ENCODE measurements around the gene BTBD2. TPM values are rescaled to one million over a fixed set of nuclear protein-coding genes. Genes with fewer than 3 reads are reported as not detected.

BTBD2 gene
- total and polyA plus RNA-seq, 2 of the 13 experiments (the other 11 are each of a cell fraction or from before 2014, with no cell fraction given), result 28.1 to 45.3 TPM

DNA sequence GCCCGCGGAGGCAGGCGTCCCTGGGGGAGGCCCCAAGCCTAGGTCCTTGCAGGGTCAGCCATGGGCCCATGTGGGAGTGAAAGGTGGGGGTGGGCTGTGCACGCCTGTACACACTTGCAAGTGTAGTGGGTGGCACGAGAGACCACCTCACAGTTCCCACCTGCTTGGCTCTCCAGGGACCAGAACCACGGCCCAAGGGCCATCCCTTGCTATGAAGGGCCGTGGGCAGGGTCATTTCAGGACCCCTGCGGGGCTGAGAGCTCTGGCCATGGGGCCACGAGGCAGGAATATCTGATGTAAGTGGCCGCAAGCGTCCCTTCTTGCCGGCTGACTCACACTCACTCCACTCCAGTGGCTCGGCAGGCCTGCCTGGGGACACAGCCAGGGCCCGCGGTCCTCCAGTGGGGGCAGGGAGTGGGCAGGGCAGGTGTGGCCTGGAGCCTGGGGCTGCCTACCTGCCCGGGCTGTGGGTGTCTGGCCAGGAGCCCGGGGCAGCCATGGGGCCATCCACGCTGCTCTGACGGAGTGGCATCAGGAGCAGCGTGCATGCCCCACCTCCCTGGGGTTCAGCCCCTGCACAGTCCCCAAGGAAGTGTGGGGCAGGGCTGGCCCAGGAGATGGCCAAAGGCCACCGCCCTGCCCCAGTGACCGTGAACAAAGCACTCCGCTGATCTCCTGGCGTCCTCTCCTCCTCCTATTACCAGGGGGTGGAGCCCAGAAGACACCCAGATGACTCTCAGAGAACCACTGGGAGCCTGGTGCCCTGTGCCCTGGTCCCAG lies 44.1 kb upstream of the BTBD2 start (continued):
- TF ChIP-seq ZFYVE20 (CRISPR knock-in tag; IDR thresholded peaks at IDR 0.05; ENCODE audit: borderline replicate concordance, low read depth) (no peak), SNAPC2 (CRISPR knock-in tag; IDR thresholded peaks at IDR 0.05) (0 out of 2 replicates have a peak, but pooled peaks have one; percentile 49), ZNF562 (CRISPR knock-in tag; IDR thresholded peaks at IDR 0.05; ENCODE audit: borderline replicate concordance) (no peak), BRCA1 (CRISPR knock-in tag; IDR thresholded peaks at IDR 0.05) (no peak; the same call in 1 of the 2 replicates), STAG1 (CRISPR knock-in tag; IDR thresholded peaks at IDR 0.05) (no peak), PHF20 (CRISPR knock-in tag; IDR thresholded peaks at IDR 0.05) (no peak), NFYC (CRISPR knock-in tag; IDR thresholded peaks at IDR 0.05) (no peak), ZNF12 (CRISPR knock-in tag; IDR thresholded peaks at IDR 0.05) (0 out of 2 replicates have a peak, but pooled peaks have one; percentile 24), ZFP36L1 (CRISPR knock-in tag; IDR thresholded peaks at IDR 0.05) (no peak; the same call in 1 of the 2 replicates), ZNF431 (CRISPR knock-in tag; IDR thresholded peaks at IDR 0.05; ENCODE audit: borderline replicate concordance, low read depth) (peak; percentile 51; the same call in 1 of the 2 replicates), SAFB2 (CRISPR knock-in tag; IDR thresholded peaks at IDR 0.05; ENCODE audit: borderline replicate concordance, low read depth) (no peak), ZNF790 (CRISPR knock-in tag; IDR thresholded peaks at IDR 0.05; ENCODE audit: borderline replicate concordance) (no peak), FOXA3 (CRISPR knock-in tag; IDR thresholded peaks at IDR 0.05) (0 out of 2 replicates have a peak, but pooled peaks have one; percentile 11), WIZ (CRISPR knock-in tag; IDR thresholded peaks at IDR 0.05) (no peak), NR1H2 (CRISPR knock-in tag; IDR thresholded peaks at IDR 0.05; ENCODE audit: borderline replicate concordance, low read depth) (no peak), PLRG1 (conservative IDR thresholded peaks at IDR 0.05) (no peak), FOXK1 (CRISPR knock-in tag; IDR thresholded peaks at IDR 0.05; ENCODE audit: borderline replicate concordance, low read depth) (no peak; the same call in 1 of the 2 replicates), ZNF747 (CRISPR knock-in tag; IDR thresholded peaks at IDR 0.05; ENCODE audit: borderline replicate concordance) (no peak), ZNF441 (CRISPR knock-in tag; IDR thresholded peaks at IDR 0.05; ENCODE audit: borderline replicate concordance) (no peak; the same call in 1 of the 2 replicates), TAF1 (CRISPR knock-in tag; IDR thresholded peaks at IDR 0.05) (peak; percentile 75)
- TF ChIP-seq, protein P1, sequence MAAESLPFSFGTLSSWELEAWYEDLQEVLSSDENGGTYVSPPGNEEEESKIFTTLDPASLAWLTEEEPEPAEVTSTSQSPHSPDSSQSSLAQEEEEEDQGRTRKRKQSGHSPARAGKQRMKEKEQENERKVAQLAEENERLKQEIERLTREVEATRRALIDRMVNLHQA (CRISPR knock-in tag; IDR thresholded peaks at IDR 0.05), result peak; percentile 98
- TF ChIP-seq, protein P2, sequence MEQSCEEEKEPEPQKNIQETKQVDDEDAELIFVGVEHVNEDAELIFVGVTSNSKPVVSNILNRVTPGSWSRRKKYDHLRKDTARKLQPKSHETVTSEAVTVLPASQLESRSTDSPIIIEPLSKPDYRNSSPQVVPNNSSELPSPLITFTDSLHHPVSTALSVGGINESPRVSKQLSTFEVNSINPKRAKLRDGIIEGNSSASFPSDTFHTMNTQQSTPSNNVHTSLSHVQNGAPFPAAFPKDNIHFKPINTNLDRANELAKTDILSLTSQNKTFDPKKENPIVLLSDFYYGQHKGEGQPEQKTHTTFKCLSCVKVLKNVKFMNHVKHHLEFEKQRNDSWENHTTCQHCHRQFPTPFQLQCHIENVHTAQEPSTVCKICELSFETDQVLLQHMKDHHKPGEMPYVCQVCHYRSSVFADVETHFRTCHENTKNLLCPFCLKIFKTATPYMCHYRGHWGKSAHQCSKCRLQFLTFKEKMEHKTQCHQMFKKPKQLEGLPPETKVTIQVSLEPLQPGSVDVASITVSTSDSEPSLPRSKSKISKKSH (CRISPR knock-in tag; IDR thresholded peaks at IDR 0.05; ENCODE audit: borderline replicate concordance), result peak; percentile 51; the same call in 1 of the 2 replicates
- TF ChIP-seq, protein P3, sequence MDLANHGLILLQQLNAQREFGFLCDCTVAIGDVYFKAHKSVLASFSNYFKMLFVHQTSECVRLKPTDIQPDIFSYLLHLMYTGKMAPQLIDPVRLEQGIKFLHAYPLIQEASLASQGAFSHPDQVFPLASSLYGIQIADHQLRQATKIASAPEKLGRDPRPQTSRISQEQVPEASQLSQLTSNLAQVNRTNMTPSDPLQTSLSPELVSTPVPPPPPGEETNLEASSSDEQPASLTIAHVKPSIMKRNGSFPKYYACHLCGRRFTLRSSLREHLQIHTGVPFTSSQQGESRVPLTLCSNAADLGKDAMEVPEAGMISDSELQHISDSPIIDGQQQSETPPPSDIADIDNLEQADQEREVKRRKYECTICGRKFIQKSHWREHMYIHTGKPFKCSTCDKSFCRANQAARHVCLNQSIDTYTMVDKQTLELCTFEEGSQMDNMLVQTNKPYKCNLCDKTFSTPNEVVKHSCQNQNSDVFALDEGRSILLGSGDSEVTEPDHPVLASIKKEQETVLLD (CRISPR knock-in tag; IDR thresholded peaks at IDR 0.05; ENCODE audit: low read depth), result no peak

Measured in HepG2 (cell line).